GM20431 (cell line): ENCODE measurements around the gene FNIP1.
"Not testable (repeated sequence)": the region's sequence is repeated elsewhere in the genome, so short reads cannot be mapped to it uniquely, and the experiment has no call there.

Source experiments
- in situ Hi-C: fragments of 300-500 bp; cut with MseI, MboI; formaldehyde crosslinking; loops from one replicate; pipeline ENCODE4 v1.15.0; 2020; ENCODE audit warnings: low sequenced_read_pairs; ENCODE audit not compliant: unreplicated experiment

Gene FNIP1

GRCh38 chr5:131710391-131710790, 86.4 kb downstream of the FNIP1 start:
- in situ Hi-C loops: no loop called here

DNA sequence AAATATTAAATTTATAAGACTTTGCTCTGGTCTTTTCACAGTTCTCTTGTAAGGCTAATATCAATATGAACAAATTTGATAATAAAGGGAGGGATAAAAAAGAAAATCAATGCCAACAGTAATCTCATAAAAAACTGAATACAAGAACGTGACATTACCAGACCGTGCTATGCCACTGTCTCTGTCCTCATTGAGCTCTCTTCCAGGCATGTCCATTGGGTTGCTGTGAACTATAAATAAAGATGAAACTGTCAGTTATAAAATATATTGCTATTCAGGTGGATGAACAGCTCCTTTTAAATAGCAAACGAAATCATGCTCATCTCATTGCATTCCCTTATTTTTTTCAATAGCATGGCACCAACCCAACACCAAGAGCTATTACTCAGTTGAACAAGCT, 87.8 kb downstream of the FNIP1 start:
- in situ Hi-C loops: no loop called here

GRCh38 chr5:131706281-131706680, 90.5 kb downstream of the FNIP1 start:
- in situ Hi-C loops: no loop called here

DNA sequence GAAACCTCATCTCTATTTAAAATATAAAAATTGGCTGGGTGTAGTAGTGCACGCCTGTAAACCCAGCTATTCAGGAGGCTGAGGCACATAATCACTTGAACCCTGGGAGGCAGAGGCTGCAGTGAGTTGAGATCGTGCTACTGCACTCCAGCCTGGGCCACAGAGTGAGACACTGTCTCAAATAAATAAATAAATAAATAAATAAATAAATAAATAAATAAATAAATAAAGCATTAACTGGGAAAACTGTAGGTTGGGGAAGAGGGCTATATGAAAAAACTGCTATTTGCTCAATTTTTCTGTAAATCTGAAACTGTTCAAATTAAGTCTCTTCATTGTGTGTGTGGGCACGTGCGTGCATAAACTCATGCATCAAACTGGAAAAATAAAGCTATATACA, 101.9 kb downstream of the FNIP1 start:
- in situ Hi-C loops: no loop called here

- in situ Hi-C loops: no loop called here
These were observed 102.9 kb downstream of the FNIP1 start for GRCh38 chr5:131693894-131694293.

DNA sequence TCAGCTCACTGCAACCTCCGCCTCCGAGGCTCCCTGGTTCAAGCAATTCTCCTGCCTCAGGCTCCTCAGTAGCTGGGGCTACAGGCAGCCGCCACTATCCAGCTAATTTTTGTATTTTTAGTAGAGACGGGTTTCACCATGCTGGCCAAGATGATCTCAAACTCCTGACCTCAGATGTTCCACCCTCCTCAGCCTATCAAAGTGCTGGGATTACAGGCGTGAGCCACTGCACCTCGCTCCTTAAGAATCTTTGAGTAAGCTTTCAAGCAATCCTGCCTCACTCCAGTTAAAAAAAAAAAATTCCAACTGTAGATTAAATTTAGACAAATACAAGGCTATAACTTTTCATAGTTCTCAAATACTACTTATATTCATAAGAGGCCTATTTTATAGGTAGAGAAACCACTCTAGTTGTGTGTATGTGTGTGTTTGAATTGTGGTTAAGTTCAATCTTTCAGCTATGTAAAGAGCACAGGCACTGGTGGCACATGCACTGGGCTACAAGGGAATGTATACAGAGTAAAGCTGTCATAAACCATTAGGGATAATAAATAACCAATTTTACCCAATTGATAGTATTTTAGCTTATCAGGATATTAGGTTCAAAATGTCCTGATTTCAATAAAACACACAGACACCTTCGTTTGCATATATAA, 111.2 kb downstream of the FNIP1 start:
- in situ Hi-C loops: no loop called here

- in situ Hi-C loops: no loop called here
These were observed 112.2 kb downstream of the FNIP1 start for GRCh38 chr5:131684595-131684994.

DNA sequence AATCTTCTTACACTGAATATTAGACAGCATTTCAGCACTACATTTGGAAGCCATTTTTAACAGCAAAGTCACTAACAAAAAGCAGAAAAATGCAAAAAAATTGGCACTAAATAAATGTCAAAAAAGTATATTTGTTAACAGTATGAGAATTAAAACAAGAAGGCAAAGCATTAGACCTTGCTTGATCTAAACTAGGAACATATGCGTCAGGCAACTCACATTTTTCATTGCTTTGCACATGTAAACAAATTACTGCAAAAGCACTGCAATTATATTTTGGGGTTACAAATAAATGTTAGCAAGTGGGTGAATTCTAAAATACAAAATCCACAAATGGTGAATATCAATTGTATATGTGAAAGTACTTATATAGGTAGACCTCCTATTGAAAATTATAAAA, 112.8 kb downstream of the FNIP1 start:
- in situ Hi-C loops: no loop called here

DNA sequence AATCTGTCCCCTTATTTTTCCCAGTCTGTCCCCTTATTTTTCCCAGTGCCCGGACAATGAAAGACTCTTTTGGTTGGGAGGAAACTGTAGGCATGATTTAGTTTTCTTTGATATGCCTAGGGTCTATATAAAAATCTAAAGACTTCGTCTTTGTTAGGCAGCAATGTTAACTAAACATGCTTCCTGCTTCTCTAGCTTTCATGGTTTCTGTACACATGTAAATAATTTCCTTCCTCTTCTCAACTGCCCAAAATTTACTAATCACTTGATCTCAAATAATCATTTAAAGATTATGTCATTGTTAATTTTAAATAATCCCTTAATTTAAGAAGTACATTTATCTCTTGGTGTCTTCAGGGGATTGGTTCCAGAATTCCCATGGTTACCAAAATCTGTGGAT, 114.0 kb downstream of the FNIP1 start:
- in situ Hi-C loops: no loop called here

DNA sequence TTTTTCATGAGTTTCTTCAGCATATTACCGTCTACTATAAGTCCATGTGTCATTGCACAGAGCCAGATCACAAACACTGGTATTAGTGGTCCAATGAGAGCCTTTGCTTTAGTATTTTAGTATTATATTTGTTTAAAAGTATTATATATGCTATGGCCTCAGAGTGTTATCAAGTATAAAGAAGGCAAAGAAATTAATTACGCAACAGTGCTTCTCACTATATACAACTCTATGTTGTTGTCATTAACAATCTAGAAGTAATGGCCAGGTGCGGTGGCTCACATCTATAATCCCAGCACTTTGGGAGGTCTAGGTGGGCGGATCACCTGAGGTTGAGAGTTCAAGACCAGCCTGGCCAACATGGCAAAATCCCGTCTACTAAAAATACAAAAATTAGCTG, 114.6 kb downstream of the FNIP1 start:
- in situ Hi-C loops: no loop called here

GRCh38 chr5:131679911-131680310, 116.9 kb downstream of the FNIP1 start:
- in situ Hi-C loops: no loop called here

- in situ Hi-C loops: not testable (repeated sequence)
These were observed 118.5 kb downstream of the FNIP1 start for GRCh38 chr5:131678273-131678672.

- in situ Hi-C loops: no loop called here
These were observed 119.7 kb downstream of the FNIP1 start for GRCh38 chr5:131677115-131677514.

DNA sequence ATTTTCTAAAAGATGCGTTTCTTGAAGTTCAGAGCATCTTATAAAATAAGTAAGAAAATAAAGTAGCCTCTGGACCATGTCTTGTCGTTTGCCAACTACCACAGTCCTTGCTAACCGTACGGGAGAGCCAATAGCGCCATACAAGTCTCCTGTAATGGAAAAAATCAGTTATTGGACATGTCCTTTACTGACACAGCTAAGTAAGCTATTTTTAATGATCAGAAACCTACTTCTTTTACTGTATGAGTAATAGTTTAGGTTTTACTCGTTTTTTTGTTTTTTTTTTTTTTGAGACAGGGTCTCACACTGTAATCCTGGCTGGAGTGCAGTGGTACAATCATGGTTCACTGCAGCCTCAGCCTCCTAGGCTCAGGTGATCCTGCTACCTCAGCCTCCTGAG, 124.0 kb downstream of the FNIP1 start:
- in situ Hi-C loops: no loop called here

- in situ Hi-C loops: no loop called here
These were observed 124.7 kb downstream of the FNIP1 start for GRCh38 chr5:131671994-131672655.

GRCh38 chr5:131671409-131671808, 125.4 kb downstream of the FNIP1 start:
- in situ Hi-C loops: no loop called here

DNA sequence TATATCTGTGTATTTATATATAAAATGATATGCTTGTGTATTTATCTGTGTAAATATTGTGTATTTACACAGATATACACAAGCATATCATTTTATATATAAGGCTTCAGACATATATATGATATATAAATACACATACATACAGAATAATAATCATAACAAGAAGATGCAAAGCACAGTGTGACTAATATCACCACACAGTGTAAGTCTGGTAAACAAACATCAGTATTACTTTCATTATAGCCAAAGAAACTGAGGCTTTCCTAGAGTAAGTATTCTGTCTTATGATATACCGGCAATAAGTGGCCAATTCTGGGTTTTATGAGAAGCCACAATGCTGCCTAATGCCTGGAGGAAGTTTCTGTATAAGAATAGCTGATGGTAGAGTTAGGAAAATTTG, 131.9 kb downstream of the FNIP1 start:
- in situ Hi-C loops: no loop called here

DNA sequence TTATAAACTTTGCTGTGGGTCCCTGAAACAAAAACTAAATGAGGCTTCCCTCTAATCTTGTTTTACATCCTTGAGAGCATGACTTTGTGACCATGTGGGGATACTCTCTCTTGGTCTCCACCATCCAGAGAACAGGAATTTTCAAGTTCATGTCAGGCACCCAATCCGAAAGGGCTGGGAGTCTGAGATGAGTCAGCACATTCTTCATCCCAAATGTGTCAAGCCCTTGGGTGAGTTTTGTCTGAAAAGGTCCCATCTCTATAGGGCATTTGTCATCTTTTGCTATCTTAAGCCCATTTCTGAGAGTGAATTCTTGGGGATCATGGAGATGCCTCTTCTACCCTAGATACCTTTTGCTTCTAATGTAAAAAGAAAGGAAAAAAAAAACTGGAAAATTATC, 134.9 kb downstream of the FNIP1 start:
- in situ Hi-C loops: no loop called here

- in situ Hi-C loops: no loop called here
These were observed 137.0 kb downstream of the FNIP1 start for GRCh38 chr5:131659841-131660240.

GRCh38 chr5:131659290-131659689, 137.5 kb downstream of the FNIP1 start:
- in situ Hi-C loops: no loop called here

DNA sequence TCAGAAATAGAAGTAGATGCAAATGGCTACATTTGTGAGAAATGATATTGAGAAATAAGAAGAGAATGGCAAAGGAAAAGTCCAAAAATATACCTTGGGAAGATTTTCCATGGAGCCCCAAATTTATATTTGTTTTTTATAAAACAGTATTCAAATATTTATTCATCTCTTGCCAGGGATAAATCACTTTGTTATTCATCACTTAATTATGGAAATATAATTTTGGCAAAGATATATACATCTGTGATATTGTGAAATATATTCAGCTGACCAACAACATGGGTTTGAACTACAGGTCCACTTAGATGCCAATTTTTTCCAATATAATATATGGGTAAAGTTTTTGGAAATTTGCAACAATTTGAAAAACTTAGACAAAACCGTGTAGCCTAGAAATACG, 142.0 kb downstream of the FNIP1 start:
- in situ Hi-C loops: no loop called here

DNA sequence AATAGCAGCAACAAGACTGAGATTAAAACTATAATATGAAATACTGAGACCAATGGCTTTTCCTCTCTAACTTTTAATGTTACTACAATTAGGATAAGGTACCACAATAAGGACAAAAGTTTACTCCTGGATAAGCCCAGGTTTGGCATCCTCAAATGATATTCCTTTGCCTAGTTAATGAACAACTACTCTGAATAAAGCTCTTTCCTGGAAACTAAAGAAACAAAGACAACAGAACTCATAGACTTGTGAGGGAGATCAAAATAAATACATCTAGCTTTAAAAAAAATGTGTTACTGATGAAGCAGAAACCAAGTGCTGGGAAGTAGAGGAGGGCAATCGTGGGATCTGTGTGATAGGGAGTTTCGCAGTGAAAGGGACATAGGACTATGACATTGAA, 142.5 kb downstream of the FNIP1 start:
- in situ Hi-C loops: no loop called here
